ENCODE results near the gene ABHD12.
A peak's percentile ranks its signal among the peaks of the same experiment; 100 is the strongest.

The ABHD12 gene

DNA sequence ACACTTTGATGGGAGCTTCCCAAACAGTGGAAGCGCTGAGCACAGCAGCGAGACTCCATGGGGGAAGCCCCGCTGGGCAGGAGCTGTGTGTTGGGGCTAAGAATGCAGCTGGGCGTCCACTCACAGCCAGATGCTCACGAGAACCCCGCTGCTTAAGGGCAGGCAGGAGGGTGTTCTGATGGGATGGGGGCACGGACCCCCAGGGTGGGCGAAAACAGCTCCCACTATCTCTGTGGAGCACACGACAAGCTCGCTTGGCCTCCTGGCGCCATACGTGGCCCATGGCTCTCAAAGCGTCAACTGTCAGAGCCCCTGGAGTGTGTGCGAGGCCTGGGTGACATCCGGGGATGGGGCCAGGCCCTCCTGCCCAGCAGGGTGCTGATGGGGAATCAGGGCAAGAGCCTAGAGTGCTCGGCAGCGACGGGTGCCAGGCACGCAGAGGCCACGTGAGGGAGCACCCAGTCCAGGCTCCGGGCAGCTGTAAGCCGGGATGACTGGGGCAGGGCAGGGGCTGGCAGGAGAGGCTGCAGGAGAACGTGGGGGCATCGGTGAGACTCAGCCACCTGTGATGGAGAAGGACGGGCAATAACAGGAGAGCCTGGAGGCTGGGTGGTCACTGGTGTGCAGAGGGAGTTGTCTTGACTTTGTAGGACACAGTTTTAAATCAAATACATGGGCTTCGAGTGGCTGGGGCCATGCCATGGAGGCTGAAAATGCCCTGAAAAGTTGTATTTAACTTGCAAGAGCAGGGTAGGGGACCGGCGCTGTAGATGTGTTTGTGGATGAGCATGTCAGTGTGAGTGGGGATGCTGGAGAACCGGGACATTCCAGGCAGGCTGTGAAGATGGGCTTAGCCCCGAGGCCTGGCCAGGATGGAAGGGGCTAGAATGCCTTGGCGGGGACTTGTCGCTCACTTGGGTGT lies 115.5 kb downstream of the ABHD12 start:
- peak; percentile 6 for DNase-seq

DNA sequence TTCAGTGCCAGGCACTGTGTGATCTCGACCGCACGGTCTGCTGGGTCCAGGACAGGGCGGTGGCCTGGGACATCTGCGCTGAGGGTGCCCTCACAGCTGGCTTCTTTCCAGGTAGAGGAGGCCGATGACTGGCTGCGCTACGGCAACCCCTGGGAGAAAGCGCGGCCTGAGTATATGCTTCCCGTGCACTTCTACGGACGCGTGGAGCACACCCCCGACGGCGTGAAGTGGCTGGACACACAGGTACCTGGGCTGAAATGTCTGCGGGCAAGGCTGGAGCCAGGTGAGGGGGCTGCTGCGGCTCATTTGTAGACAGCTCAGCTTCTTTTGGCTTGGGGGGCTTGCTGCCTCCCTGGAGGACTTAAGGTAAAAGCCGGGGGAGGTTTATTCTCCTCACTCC lies 116.2 kb downstream of the ABHD12 start:
- peak; percentile 8 for DNase-seq

DNA sequence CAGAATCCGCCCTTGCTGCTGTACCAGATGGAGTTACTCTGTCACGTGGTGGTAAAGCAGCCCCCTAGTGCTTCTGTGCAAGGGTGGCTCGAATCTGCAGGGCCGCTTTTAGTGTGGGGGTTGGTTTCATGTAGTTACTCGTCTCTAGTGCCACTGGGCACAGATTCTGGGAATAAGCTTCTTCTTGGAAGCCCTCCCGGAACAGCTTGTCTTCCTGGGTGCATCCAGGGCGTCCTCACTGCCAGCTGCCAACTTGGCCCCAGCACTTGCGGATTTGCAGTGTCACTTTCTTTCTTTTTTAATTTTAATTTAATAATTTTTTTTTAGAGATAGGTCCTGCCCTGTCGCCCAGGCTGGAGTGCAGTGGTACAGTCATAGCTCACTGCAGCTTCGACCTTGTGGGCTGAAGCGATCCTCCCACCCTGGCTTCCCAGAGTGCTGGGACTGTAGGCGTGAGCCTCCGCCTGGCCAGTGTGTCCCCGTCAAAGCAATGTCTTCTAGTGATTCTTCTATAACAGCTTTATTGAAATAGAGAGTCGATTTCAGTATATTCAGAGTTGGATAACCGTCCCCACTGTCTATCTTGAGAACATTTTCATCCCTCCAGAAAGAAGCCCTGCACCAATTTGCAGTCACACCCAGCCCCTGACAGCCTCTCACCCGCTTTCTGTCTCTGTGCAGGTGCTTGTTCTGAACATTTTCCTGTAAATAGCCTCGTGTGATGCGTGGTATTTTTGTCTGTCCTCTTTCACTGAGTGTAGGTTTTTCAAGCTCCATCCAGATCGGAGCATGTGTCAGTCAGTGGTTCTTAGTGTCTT lies 116.9 kb downstream of the ABHD12 start:
- DNase-seq, result peak; percentile 1

DNA sequence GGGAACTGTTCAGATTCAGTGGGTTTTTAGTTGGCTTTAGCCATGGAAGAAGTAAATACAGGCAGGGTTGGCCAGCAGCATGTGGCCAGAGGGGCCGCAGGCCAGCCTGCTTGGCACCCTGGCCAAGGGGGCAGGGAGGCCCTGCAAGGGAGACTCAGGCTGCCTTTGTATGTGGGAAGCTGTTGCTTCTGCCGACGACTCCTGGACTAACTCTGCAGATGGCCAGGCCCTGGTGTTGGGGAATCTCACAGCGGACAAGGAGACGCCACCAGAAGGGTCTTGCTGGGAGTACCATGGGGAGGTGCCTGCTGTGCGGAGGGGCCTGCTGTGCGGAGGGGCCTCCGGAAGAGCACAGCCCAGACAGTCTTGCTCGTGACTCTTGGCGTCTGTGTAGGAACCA lies 117.6 kb downstream of the ABHD12 start:
- DNase-seq, result peak; percentile 15

DNA sequence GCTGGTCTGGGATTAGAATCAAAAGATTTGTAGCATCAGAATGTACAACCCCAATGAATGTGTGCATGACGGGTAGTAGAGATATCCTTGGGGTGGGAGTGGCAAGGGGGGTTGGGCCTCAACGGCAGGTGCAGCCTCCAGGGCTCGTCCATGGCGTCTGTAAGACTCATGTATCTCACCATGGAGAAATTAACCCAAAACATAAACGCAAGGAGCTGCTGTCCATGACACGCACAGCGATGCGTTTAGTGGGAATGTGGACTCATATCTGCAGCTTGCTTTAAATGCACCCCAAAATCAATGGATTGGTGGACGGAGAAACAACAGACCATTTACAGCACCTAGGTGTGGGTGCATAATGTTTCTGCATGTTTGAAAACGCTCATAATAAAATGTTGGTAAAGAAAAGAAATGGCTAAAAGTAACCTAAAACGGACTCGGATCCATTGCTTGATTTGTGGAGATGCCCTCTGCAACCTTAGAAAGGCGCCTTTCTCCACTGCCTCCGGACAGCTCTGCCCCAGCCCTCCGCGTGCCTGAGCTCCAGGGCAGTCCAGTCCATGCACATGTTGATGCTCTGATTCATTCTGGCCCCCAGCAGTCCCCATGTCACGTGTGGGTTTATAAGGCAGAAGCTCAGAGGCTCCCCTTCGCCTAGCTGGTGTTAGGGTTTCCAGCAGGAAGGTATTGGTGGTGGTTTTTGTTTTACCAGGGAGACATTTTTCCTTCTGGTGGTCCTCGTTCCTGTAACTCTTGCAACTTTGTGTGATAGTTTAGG lies 118.2 kb downstream of the ABHD12 start:
- DNase-seq, result peak; percentile 3

DNA sequence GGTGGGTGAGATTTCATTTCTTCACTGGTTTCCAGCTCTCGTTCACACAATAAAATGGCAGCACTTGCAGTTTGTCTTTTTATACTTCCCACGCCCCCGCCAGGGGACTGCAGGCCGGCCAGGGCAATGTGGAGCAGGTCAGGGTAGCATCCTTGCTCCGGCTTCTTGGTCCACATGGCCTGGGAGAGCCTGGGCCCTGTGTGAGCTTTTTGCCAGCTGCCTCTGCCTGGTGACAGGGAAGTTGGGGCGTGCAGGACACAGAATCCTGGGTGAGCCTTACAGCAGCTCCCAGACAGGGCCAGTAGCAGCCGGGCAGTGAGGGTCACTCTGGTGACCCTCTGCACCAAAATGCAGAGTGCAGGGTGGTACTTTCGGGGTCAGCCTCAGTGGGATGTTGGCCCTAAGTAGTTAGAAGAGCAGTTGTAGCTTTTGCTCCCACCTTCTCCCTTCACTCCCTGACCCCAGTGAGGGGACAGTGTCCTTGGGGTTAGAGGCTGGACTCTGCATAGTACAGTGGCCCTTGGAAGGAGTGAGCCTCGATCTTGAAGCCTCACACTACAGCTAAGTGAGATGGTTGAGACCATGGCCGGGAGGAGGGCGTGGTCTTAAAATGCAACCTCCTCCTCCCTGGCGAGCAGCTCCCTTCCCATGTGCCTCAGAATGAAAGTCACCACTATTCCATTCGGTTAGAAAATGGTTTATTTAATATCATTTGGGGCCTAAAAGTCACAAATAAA lies 119.0 kb downstream of the ABHD12 start:
- peak; percentile 3 for DNase-seq

DNA sequence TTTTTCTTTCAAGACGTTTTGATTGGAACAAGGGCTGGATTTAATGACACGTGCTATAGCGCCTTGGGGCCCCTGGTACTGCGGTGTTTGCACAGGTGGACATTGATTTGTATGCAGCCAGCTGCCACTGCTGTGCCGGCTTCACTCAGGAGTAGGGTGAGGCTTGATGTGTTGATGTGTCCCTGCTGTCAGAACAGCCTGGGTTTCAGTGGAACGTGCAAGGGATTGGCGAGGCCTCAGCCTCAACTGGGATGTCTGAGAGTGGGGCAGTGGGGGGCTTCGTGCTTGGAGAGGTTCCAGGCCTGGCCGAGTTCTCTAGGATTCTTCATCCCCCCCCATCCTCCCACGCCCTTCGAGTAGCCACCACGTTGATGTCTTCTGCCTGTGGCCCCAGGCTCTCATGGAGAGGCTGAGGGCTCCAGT lies 119.8 kb downstream of the ABHD12 start:
- DNase-seq, result peak; percentile 4

DNA sequence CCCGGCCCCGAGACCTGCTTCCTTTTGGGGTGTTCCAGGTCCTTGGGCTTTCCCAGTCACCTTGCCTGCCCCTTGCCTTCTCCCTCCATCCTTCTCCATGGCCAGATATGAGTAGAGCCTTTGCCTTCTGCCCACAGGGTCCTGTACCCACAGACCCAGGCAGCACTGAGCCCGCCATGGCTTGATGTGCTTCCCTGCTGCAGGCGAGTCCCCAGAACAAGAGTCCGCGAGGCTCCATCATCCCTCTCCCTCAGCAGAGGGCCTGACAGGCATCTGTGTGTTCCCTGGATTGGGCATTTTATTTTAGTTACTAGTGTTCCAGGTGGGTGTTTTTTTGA lies 120.8 kb downstream of the ABHD12 start:
- peak; percentile 4 for DNase-seq

DNA sequence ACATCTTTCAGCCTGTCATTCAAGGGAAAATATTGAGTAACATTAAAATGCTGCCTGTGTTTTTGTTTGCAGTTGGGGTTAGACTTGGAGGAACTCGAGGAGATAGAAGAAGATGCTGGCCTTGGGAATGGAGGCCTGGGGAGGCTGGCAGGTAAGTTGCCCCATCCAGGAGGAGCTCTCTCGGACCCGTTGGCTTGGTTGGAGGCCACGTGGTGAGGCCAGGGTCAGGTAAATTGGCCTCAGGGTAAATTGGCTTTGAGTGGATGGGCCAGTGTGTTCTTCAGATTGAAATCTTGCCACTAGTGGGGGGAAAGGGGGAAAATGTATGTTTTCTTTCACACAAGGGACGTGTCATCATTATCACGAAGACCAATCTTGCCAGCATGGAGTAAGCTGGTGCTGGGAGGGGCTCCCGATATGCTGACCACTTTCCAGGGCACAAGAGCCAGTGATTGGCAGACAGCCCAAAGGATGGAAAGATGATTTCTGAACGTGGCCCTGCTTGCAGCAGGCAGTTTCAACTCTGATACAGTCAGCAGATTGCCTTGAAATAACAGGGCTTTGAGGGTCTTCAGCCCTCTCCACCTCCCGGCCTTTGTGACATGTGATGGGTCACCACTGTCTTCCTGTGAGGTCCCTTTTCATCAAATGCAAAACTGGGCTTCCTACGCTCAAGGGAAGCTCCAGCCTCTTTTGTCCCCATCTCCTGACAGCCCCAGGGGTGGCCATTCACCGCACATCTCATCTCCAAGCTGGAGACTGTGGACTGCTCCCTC lies 121.4 kb downstream of the ABHD12 start:
- peak; percentile 6 for DNase-seq

DNA sequence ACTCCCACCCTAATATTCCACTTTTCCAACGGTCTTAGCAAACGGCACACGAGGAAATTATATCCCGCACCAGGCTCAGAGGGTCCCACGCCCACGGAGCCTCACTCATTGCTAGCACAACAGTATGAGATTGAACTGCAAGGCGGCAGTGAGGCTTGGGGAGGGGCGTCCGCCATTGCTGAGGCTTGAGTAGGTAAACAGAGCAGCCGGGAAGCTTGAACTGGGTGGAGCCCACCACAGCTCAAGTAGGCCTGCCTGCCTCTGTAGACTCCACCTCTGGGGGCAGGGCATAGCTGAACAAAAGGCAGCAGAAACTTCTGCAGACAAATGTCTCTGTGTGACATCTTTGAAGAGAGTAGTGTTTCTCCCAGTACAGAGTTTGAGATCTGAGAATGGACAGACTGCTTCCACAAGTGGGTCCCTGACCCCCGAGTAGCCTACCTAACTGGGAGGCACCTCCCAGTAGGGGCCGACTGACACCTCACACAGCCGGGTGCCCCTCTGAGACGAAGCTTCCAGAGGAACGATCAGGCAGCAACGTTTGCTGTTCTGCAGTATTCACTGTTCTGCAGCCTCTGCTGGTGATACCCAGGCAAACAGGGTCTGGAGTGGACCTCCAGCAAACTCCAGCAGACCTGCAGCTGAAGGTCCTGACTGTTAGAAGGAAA lies 129.7 kb downstream of the ABHD12 start:
- peak; percentile 12 for DNase-seq

DNA sequence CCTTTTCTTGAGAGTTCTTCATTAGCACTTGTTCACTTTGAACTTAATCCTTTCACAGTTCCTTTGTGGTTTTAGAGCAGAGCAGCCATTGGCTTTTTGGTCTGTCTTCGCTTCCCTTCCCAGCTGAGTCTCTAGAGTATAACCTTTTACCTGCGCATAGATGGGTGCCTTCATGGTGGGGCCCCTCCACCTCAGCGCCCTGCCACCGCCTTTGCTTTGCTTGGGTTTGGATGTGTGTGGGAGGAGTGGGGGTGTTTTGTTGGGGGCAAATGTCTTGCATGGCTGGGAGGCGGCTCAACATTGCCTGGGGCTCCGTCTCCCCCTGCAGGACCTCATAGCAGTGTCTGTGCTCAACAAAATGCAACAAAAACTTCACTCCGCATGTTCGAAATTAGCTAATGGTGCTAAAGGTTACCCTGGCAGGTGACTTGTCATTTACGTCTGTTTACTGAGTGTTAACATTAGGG lies 130.8 kb downstream of the ABHD12 start:
- peak; percentile 2 for DNase-seq

DNA sequence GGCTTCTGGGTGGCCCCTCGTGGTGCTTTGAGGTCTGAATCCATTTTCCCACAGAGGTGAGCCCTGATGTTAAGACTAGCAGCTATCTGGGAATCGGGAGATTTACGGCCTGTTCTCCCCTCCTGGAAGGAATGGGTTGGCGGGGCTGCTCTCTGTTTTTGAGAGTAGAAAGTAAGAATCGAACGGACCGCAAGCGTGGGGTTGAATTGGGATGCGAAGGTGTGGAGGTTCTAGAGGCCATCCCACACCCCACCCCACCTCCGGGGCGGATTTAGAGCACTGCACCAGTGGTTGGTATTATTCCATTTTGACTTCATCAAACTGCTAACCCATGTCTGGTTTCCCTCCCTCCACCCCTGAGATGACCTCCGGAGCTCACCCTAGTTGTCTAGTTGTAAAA lies 131.3 kb downstream of the ABHD12 start:
- DNase-seq, result peak; percentile 2

DNA sequence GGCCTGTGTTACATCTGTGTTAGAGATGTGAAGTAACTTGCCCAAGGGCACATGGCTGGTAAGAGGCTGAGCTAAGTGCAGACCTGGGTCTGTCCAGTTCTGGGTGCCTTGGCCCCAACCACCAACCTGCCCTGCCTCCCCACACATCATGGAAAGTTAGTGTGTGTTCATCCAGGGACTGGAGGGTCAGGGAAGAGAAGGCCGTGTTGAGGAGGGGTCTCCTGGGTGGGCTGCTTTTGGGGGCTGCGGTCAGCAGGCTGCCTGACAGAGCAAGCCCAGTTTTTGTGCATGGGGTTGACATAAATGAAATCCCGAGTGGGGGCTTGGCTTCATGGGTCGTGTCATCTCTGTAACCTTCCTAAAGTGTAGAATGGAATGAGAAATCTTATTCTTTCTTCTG lies 131.8 kb downstream of the ABHD12 start:
- DNase-seq, result no peak

DNA sequence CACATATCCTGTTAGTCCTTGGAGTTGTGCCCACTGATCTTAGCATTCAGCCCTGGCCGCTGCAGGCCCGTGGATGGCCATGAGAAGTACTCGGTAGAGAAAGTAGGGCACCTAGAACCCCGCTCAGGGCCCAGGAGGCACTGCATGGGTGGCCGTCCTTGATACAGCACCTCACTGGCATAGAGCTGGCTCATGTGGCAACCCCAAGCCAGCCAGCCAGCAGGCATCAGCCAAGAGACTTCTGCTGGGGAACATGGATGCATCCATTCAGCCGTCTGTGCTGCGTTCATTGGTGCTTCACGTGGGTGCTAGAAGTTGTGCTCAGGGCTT lies 132.2 kb downstream of the ABHD12 start:
- peak; percentile 8 for DNase-seq

DNA sequence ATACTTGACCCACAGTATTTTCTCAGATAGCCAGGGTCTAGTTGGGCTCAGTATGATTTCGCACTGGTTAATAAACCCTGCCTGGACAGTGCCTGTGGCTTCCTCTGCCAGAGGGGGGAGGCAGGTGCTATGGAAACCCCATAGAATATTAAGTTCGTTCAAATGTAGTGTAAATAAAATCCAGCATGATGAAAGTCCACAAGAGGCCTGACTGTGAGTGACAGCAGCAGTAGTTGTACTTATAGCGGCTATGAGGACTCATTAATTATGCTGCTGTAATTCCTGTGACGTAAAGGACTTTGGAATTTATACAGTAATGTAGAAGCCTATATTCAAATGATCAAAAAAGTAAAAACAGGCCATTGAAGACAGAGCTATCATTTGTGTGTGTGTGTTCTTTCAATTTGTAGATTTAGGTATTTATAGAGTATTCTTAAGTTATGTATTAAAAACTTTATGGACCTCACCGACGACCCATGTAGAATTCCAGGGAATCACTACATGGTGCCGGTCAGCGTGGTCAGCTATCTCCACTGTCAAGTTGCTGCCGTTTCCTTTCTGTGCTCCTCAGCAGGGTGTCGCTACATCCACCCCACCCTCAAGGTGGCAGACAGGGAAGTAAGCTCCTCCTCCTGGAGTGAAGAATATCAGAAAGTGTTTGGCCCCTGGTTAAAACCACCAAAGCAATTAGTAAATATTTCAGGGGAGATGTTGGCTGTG lies 132.7 kb downstream of the ABHD12 start:
- peak; percentile 3 for DNase-seq

DNA sequence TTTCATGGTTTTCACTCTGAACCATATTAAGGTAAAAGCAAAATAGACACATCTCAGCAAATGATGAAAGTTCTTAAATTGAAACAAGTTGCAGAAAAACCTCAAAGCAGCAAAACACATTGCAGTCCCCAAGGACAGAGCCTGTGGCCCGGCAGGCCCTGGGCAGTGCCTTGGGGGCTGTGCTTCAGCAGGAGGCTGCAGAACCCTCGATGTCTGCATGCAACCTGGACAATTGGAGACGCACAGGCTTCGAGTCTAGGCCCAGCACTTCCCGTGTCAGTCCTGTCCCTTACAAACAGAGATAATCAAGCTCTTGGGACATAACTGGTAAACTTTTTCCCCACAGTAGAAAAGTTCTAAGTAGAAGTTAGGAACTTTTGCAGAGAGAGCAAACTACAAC lies 133.5 kb downstream of the ABHD12 start:
- no peak for DNase-seq

DNA sequence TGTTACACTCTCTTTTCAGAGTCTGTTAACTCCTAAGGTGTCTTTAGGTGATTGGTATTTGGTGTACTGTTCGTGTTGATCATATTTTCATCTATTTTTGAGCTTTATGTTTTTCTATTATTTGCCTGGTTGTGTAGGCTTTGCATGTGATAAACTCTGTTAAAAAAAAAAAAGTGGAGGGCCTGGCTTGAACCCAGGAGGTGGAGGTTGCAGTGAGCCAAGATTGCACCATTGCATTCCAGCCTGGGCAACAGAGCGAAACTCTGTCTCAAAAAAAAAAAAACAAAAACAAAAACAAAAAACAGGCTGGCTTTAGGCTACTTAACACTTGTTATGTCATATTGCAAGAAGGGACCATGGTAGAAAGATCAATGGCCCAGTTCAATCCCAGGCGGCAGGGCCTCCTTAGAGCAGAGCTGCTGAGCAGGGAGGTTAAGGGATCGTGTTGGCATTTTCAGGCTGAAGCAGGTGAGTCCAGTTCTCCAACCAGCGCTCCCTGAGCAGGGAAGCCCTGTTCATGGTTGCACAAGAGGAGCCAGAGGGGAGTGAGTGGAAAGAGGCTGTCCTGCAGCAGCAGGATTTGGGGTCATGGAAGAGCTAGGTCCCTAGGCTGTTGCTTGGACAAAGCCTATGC lies 134.3 kb downstream of the ABHD12 start:
- no peak for DNase-seq

DNA sequence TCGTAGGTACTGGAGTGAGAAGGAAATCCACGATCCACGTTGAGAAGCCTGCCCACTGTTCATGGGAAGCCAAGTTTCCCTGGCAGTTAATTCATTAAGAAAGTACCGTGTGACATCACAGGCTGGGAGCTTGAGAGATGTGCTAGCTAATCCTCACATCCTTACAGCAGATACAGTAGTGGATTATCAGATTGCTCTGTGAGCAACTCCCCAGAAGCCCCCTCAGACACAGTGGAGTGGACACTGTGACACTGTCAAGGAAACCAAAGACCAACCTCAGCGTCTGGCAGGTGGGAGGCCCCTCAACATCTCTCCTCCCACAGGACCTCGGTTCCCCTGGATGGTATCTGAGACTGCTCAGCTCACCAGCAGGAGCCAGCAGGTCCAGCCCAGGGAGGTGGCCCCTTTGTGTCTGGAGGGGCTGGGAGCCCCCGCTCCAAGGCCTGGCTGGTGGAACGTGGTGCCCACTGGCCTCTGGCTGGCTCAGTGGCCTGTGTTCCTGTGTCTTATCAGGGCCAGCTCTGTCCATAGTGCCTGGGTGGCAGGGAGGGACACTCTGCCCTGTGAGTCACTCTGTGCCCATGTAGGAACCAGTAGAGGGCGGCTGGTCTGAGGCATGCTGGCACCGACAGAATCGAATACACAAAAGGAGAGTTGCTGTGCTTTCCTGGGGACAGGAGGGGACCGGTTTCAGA lies 135.5 kb downstream of the ABHD12 start:
- DNase-seq, result no peak

DNA sequence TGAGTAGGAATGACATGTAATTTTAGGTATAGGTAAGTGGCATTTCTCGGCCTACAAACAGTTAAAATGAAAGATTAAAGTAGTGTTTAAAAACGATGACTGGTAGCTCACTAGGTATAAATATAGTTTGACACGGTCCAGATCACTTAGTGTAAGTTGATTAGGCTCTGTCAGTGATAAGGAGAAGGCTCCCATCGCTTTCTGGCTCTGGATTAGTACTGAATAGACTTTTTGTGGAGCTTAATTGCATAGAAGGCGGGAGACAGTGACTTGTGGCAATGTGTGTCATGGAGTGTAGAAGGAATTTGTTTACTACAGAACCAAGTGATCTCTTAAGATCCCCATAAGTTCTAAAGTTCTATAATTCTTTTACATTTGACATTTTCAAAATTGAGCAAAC lies 136.1 kb downstream of the ABHD12 start:
- DNase-seq, result no peak

All from right hindlimb (tissue), 1 donor.